GM19455 (cell line): Measurements from ENCODE around the gene S100Z.

Experiments used
- ATAC-seq: cut with Tn5 transposase; IDR thresholded peaks from one replicate; pipeline ENCODE4 v1.9.1; 2021; ENCODE audit not compliant: unreplicated experiment

Gene S100Z

GRCh38 chr5:76946090-76946489 lies 96.3 kb downstream of the S100Z start:
- no peak for ATAC-seq

- ATAC-seq, result no peak
Observed at GRCh38 chr5:76947082-76947503, 97.3 kb downstream of the S100Z start.

GRCh38 chr5:76952795-76953536 lies 103.2 kb downstream of the S100Z start, which contains the start of gene CRHBP:
Gene CRHBP (plus strand): TSS chr5:76953045. CDS start chr5:76953135, 90 bp downstream.
- ATAC-seq, result no peak

GRCh38 chr5:76953551-76954382 lies 104.0 kb downstream of the S100Z start:
- ATAC-seq, result no peak

GRCh38 chr5:76954383-76954763 lies 104.6 kb downstream of the S100Z start:
- ATAC-seq, result no peak

GRCh38 chr5:76956033-76956432 lies 106.2 kb downstream of the S100Z start:
- ATAC-seq, result no peak

- ATAC-seq, result no peak
Observed at GRCh38 chr5:76958991-76959767, 109.4 kb downstream of the S100Z start.

GRCh38 chr5:76960004-76960625 lies 110.3 kb downstream of the S100Z start:
- peak; percentile 88 for ATAC-seq

- no peak for ATAC-seq
Observed at GRCh38 chr5:76964060-76964459, 114.2 kb downstream of the S100Z start.
